OCI-M1 (cell line): ENCODE measurements around the gene SLC39A7.
"Not testable (repeated sequence)": the region's sequence is repeated elsewhere in the genome, so short reads cannot be mapped to it uniquely, and the experiment has no call there.

ENCODE experiments used
- DNase-seq: peaks from one replicate; lab custom pipeline; 2025; lab: John Stamatoyannopoulos, UW

The SLC39A7 gene

DNA sequence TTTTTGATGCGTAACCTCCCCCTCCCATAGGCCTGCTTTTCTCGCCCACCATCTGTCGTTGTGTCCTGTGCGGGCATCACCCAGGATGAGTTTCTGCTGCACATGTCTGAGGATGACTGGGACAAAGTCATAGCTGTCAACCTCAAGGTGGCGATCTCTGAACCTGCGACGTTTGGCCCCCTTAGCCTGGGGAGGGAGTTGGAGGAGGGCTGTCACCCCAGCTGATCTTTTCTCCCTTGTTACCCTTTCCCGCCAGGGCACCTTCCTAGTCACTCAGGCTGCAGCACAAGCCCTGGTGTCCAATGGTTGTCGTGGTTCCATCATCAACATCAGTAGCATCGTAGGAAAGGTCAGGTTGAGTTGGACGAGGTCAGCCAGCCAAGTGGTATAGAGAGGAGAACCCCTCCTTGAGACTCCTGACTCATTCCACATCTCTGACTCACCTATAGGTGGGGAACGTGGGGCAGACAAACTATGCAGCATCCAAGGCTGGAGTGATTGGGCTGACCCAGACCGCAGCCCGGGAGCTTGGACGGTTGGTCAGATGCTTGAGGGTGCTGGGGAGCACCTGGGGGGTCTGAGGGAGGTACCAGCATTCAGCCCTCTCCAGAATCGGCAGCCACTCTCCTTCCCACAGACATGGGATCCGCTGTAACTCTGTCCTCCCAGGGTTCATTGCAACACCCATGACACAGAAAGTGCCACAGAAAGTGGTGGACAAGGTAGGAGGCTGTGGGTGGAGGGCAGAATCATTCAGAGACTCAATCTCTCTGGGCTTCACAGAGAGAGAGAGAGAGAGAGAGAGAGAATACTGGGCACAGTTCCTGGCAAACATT is 4.7 kb downstream of the SLC39A7 start:
- DNase-seq, result no peak

DNA sequence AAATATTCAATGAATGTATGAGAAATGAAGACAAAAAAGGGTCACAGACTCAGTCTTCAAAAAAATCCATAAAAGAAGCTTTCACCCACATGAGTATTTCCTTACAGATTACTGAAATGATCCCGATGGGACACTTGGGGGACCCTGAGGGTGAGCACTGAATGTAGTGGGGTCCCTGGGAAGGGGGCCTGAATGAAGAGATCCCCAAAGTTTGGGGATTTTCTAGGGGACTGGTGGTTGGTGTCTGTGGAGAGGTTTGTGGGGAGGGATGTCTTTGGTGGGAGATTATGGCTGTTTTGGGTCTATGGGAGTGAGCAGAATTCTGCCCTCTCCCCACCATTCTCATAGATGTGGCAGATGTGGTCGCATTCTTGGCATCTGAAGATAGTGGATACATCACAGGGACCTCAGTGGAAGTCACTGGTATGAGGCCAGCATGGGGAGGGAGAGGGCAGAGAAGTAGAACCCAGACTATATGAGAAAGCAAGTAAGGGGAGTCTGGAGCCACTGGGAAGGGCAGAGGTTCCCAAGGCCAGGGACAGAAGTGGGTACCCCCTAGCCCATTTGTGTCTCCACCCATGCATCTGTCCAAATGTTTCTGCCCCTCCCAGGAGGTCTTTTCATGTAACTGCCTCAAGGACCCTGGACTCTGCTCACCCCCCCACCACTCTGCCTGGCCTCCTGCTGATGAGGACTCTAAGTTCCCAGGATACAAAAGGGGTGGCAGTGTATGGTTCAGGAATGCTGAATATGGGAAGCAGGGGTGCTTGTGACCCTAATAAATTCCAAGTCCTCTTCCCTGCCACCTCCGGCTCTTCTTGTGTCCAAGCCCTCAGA is 5.6 kb downstream of the SLC39A7 start:
- DNase-seq, result no peak

DNA sequence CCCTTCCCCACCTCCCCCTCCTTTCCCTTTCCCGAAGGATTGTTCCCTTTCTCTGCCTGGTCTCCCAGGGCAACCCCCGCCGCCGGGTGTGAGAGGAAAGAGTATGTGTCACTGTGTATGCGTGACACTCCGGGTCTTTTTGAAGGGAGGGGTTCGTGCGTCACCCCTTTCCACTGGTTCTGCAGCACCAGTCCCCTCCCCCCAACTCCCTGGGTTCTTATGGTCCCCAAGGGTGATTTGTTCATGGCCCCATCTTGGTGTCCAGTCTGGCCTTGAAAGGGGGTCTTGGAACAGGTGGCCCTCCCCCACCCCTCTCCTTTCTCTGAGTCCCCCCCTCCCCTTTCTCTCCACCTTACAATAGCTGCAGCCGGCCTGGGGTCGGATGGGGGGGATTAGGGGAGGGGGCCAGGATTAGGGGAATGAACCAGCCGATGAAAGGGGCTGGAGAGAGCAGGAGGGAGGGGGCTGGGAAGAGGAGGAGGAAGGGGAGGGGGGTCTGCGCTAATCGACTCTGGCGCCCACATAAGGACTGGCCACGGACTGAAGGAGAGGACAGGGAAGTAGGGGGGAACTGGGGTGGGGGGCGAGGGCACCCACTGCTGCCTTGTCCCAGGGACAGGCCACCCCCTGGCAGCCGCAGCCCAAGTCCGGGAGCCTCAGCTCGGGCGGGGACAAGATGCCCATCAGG is 6.3 kb downstream of the SLC39A7 start:
- DNase-seq, result no peak

DNA sequence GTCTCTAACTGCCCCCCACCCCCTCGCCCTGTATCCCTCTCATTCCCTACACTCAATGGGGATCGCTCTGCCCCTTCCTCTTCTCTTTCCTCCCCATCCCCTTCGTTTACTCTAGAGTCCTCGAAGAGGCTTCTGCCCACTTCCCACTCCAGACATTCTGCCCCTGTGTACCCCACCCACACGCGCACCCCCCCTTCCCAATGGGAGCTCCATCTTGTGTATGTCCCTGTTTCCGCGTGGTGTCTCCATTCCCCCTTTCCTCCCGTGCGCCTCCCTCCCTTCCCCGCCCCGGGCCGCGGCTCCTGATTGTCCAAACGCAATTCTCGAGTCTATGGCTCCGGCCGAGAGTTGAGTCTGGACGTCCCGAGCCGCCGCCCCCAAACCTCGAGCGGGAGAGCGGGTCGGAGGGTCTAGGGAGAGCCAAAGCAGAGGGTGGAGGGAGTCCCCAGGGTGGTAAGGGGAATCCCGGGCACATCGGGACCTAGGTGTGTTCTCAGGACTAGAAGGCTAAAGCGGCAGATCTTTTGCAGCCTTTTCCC is 7.0 kb downstream of the SLC39A7 start:
- peak; percentile 61 for DNase-seq

DNA sequence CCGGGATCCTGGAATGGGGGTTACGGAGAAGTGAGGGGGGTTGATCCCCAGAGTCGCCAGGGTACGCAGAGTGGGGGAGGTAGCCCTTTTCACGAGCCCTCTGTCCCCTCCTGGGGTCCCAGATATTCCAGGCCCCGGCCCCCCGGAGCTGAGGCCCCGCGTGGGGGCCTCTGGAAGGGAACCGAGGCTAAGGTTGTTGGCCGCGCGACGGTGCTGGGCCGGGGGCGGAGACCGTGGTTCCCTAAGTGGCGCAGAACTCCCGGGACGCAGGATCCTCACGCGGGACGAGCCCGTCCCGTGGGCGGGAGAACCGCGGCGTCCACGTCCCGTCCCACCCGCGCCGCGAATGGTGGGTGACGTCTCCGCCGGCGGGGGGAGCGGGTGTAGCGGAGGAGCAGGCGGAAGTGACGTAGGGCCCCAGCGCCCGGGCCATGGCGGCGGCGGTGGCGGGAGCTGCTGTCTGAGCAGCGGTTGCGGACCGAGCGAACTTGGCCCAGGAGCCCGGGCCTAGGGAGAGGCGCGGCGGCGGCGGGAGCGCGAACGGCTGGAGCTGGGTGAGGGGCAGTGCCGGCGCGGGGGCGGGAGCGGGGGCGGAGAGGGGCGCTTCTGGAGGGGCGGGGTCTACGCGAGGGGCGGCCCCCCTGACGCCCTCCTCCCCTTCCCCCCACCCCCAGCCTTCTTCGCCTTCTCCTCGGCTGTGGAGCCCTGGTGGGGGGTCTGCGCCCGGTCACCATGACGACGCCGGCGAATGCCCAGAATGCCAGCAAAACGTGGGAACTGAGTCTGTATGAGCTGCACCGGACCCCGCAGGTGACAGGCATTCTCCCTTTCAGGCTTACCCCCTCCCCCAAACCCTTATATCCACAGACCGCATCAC is 7.7 kb downstream of the SLC39A7 start, which contains the start of gene RING1:
TSS of gene RING1 (plus strand) at position 410 of the 877 bp plus-strand sequence. CDS start at position 733, 323 bp downstream.
- peak; percentile 87 for DNase-seq

DNA sequence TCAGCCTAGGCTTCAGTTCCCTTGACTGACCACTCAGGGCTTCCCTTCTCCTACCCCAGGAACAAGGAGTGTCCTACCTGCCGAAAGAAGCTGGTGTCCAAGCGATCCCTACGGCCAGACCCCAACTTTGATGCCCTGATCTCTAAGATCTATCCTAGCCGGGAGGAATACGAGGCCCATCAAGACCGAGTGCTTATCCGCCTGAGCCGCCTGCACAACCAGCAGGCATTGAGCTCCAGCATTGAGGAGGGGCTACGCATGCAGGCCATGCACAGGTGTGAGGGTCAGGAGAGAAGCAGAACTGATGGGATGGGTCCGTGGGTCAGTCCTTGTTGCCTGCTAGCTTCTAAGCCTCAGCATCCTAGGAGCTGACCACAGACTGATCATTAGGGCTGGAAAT is 9.2 kb downstream of the SLC39A7 start:
- DNase-seq, result no peak

DNA sequence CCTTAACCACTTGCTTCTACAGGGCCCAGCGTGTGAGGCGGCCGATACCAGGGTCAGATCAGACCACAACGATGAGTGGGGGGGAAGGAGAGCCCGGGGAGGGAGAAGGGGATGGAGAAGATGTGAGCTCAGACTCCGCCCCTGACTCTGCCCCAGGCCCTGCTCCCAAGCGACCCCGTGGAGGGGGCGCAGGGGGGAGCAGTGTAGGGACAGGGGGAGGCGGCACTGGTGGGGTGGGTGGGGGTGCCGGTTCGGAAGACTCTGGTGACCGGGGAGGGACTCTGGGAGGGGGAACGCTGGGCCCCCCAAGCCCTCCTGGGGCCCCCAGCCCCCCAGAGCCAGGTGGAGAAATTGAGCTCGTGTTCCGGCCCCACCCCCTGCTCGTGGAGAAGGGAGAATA is 10.5 kb downstream of the SLC39A7 start:
- no peak for DNase-seq

DNA sequence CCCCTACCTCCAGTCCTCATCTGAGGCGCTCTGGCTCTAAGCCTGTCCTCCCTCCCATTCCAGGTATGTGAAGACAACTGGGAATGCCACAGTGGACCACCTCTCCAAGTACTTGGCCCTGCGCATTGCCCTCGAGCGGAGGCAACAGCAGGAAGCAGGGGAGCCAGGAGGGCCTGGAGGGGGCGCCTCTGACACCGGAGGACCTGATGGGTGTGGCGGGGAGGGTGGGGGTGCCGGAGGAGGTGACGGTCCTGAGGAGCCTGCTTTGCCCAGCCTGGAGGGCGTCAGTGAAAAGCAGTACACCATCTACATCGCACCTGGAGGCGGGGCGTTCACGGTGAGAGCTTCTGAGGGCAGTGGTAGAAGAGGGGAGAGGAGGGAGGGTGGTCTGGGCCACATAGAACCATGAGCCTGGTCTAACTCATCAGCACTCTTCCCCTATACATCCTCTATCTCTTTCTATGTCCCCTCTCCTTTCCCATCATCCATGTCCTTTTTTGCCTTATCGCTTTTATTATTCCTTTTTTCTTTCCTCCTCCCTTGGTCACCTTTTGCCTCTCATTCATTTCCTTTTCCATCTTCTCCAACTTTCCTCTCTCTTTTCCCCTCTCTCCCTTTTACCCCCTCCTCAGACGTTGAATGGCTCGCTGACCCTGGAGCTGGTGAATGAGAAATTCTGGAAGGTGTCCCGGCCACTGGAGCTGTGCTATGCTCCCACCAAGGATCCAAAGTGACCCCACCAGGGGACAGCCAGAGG is 11.2 kb downstream of the SLC39A7 start:
- DNase-seq, result no peak

DNA sequence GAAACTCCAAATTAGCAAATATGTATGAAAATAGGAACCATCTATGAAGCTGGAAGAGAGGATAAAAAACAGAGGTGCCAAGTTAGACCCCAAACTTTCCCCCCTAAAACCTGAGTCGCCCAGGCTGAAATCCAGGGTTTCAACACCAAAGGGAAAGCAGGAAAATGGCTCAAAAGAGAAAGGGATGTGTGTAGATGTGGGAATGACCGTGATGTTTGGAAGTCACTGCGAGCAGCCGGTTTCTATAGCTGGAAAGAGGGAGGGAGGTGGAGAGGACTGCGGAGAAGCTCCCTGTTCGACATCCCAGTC is 12.1 kb downstream of the SLC39A7 start:
- no peak for DNase-seq

DNA sequence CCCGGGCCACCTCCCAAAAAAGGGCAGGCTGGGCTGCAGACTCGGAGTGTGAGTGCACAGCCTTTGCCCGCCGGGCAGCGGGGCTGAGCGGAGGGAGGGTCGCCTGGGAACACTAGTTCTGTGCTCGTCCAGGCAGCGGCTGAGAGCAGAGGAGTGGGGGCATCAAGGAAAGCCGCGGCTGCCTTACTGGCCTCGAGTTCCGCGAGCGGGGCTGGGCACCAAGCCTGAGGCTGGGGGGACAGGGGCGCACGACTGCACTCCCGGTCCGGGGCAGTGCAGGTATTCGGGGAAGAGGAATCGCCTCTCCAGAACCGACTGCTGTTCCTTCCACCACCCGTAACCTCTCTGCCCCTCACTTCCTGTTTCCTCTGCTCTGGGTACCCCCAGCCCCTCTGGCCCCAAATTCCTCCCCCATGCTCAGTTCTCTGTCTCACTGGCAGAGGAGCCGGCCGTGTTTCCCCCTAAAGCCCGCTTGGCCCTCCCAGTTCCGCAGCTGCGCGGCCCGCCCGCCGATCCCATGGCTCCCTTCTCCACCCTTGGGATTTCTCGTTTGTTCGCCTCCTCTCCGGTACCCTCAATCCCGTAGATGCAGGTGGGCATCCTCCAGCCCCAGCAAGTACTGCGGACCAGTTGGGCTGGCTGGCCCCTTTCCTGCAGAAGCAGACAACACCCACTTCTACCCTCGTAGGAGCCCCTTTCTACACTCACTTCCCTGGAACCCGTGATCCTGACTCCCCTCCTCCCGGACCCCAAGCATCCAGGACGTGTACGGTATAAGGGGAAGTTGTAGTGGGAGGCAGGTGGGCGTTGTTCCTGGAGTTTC is 12.7 kb downstream of the SLC39A7 start:
- DNase-seq, result peak; percentile 55

DNA sequence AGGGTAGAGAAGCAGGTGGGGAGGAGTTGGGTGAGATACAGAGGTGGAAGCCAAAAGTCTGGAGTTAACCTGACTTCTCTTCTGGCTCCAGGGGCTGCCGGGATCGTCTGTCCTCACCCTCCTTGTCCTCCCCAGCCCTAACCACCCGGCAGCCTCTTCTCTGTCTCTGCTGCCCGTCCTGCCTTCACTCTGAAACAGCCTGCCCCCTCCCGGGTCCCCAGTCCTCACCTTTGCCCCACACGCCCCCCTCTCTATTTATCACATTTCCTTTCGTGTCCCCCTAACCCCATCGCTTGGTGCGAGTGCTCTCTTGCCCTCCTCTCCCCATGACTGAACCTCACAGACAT is 13.3 kb downstream of the SLC39A7 start:
- DNase-seq, result no peak

DNA sequence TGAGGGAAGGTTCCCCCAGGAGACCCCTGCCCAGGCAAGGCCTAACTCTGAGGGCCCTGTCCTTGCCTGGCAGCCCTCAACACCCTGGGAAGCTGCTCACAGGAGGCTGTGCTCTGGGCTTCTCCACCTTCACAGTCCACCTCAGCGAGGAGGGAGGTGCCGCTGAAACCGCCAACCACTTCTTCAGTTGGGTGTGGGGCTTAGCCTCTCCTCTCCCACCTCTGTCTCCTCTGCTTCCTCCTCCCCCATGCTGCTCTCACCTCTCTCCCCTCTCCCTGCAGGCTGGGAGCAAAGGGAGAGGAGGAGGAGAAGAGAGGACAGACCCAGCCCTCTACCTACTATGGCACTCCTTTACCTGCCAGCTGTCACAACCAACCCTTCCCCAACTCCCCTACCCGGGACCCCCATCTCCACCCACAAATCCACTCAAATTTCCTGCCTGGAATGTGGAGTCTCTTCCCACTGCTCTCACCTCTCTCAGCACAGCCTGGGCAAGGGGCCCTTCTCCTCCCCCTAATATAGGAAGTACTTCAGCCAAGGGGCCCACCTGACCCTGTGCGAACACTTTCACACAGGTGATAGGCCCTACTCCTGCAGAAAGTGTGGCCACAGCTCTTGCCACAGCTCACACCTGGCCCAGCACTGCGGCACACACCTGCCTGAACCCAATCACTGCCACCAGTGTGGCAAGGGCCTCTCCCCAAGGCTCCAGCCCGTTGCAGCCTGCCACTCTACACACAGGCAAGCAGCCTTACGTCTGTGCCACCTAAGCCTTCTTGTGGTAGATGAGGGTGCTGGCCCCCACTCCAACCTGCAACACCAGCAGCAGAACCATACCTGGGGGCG is 14.8 kb downstream of the SLC39A7 start:
- no peak for DNase-seq

DNA sequence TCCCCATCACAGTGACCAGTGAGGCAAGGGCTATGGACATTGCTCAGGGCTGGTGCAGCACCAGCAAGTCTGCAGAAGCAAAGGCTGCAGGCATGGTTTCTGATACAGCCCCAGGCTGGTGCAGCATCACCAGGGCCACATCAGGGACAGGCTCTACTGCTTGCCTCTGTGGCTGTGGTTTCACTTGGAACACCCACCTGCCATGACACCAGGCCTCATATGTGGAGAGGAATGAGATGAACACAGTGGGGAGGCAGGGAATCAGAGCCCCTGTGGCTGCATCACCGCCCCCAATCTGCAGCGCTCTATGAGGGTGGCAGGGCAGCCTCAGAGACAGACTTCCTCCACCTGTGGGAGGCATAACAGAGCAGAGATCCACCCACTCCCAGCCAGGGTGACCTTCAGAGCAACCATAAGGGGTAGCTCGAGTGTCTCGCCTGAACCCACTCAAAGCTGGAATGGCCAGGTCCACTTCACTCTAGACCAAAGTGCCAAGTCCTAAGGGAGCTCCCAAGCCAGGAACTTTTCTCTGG is 15.5 kb downstream of the SLC39A7 start:
- no peak for DNase-seq

DNA sequence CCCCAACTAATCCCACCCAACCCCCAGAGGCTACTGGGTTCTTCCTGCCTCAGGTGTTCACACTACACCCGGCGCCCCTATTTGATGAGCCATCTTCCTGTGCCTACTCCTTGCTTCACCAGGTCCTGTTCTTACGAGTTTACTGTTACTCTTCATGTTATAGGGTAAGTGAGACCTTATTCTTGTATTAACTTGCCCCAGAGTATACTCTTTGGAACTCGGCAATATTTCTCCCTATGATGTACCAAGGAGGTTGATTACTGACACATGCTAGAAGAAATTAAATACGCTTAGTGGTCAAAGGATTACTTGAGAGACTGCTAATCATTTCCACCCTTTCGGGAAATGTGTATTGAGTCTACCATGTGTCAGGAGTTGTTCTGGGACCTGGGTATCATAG is 16.6 kb downstream of the SLC39A7 start:
- DNase-seq, result no peak

DNA sequence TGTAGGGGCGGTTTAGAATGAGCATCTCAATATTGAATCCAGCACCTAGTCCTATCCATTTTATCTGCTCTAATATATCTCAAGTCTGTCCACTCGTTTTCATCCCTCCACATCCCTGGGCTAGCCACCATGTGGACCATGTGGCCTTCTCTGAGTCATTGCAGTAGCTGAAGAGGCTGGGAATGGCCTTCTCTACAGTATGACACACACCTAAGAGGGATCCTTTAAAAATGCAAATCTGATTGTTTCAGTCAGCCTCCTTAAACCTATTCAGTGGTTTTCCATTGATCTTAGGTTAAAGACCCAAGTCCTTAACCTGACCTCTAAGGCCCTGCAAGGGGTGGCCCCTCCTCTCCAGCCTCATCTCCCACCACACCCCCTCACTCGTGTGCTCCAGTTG is 17.0 kb downstream of the SLC39A7 start:
- no peak for DNase-seq

DNA sequence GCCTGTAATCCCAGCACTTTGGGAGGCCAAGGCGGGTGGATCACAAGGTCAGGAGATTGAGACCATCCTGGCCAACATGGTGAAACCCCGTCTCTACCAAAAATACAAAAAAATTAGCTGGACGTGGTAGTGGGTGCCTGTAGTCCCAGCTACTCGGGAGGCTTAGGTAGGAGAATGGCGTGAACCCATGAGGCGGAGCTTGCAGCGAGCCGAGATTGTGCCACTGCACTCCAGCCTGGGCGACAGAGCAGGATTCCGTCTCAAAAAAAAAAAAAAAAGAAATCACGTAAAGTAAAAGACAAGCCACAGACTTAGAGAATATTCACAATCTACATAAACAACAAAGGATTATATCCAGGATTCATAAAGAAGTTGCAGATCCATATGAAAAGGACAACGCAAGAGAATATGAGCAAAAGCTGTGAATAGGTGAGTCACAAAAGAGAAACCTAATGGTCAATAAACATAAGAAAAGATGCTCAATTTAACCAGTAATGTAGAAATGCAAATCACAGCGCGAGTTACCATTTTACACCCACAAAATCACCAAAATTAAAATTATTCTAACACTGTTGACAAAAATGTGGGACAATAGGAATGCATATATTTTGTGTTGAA is 25.9 kb downstream of the SLC39A7 start:
- DNase-seq, result not testable (repeated sequence)

DNA sequence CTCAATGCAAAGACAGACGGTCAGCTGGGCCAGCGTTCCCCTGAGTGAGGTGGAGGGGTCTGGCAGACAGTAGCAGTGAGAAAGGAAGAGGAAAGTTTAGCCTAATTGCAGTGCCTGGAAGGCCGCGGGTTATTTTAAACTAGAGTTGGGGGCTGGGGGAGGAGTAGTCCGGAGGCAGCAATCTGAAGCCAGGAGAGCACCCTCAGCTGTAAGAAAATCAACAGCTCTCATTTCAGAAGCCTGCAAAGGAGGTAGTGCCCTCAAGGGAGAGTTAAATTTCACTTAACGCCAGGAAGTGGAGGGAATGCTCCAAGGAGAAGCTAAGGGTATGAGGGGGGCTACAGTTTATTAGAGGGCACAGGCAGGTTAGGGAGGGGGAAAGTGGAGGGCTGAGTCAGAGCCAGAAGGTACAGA is 34.6 kb downstream of the SLC39A7 start:
- DNase-seq, result no peak

DNA sequence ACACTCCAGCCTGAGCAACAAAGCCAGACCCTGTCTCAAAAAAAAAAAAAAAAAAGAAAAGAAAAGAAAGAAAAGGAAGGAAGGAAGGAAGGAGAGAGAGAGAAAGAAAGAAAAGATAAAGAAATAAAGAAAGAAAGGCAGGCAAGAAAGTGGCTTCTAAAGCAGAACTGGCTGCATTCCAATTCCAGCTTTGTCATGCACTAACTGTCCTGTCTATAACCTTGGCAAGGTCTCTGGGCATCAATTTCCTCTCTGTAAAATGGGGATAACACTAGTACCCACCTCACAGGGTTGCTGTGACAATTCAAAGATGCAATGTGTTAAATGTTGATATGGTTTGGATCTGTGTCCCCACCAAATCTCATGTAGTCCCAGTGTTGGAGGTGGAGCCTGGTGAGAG is 35.7 kb downstream of the SLC39A7 start:
- DNase-seq, result no peak
